ENCODE data around the gene TMEM40. TPM values are rescaled to one million over a fixed set of nuclear protein-coding genes. Genes with fewer than 3 reads are reported as not detected.

Gene TMEM40
- total and polyA plus RNA-seq, 9 of the 15 experiments (the other 6 are each of a cell fraction or from before 2014, with no cell fraction given), result 0.11 to 0.31 (median 0.14) TPM; not detected in 6

GRCh38 chr3:12719984-12720898, 38.8 kb downstream of the TMEM40 start (continued):
- TF ChIP-seq DEAF1 (CRISPR knock-in tag; IDR thresholded peaks at IDR 0.05) (peak; percentile 33; the same call in 1 of the 2 replicates), ETV1 (tag; conservative IDR thresholded peaks at IDR 0.05; ENCODE audit: low read depth) (0 out of 2 replicates have a peak, but pooled peaks have one; percentile 13), GABPB1 (CRISPR knock-in tag; IDR thresholded peaks at IDR 0.05) (peak; percentile 19; the same call in 1 of the 2 replicates), NR0B1 (IDR thresholded peaks at IDR 0.05; ENCODE audit: partially characterized antibody) (no peak), KAT2B (IDR thresholded peaks at IDR 0.05; ENCODE audit: low read depth, low read length) (no peak), RBM15 (IDR thresholded peaks at IDR 0.05; ENCODE audit: insufficient read depth, low read length) (no peak), ZNF644 (tag; IDR thresholded peaks at IDR 0.05; ENCODE audit: low read depth) (no peak), ZBTB43 (CRISPR knock-in tag; IDR thresholded peaks at IDR 0.05) (no peak), HDAC2 (IDR thresholded peaks at IDR 0.05) (no peak; the same call in 1 of the 2 replicates), SMARCE1 (IDR thresholded peaks at IDR 0.05) (no peak), SMAD1 (IDR thresholded peaks at IDR 0.05; ENCODE audit: low read depth, low read length, partially characterized antibody) (peak; percentile 37), CREBBP (IDR thresholded peaks at IDR 0.05; ENCODE audit: low read depth, low read length) (no peak)
- TF ChIP-seq, protein P1, sequence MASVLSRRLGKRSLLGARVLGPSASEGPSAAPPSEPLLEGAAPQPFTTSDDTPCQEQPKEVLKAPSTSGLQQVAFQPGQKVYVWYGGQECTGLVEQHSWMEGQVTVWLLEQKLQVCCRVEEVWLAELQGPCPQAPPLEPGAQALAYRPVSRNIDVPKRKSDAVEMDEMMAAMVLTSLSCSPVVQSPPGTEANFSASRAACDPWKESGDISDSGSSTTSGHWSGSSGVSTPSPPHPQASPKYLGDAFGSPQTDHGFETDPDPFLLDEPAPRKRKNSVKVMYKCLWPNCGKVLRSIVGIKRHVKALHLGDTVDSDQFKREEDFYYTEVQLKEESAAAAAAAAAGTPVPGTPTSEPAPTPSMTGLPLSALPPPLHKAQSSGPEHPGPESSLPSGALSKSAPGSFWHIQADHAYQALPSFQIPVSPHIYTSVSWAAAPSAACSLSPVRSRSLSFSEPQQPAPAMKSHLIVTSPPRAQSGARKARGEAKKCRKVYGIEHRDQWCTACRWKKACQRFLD (CRISPR knock-in tag; IDR thresholded peaks at IDR 0.05), result 0 out of 2 replicates have a peak, but pooled peaks have one; percentile 32
- TF ChIP-seq, protein P2, sequence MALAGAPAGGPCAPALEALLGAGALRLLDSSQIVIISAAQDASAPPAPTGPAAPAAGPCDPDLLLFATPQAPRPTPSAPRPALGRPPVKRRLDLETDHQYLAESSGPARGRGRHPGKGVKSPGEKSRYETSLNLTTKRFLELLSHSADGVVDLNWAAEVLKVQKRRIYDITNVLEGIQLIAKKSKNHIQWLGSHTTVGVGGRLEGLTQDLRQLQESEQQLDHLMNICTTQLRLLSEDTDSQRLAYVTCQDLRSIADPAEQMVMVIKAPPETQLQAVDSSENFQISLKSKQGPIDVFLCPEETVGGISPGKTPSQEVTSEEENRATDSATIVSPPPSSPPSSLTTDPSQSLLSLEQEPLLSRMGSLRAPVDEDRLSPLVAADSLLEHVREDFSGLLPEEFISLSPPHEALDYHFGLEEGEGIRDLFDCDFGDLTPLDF (CRISPR knock-in tag; IDR thresholded peaks at IDR 0.05), result no peak
- TF ChIP-seq, protein P3, sequence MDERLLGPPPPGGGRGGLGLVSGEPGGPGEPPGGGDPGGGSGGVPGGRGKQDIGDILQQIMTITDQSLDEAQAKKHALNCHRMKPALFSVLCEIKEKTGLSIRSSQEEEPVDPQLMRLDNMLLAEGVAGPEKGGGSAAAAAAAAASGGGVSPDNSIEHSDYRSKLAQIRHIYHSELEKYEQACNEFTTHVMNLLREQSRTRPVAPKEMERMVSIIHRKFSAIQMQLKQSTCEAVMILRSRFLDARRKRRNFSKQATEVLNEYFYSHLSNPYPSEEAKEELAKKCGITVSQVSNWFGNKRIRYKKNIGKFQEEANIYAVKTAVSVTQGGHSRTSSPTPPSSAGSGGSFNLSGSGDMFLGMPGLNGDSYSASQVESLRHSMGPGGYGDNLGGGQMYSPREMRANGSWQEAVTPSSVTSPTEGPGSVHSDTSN (CRISPR knock-in tag; IDR thresholded peaks at IDR 0.05; ENCODE audit: low read depth), result no peak
- TF ChIP-seq, protein P3 (tag; conservative IDR thresholded peaks at IDR 0.05; ENCODE audit: low read depth), result peak; percentile 58
